Memory B cell (primary cell): ENCODE measurements around the gene PRRC1.
A peak's percentile ranks its signal among the peaks of the same experiment; 100 is the strongest.
"Not testable (repeated sequence)": the region's sequence is repeated elsewhere in the genome, so short reads cannot be mapped to it uniquely, and the experiment has no call there.

Experiments
- ATAC-seq: fragments of 150-1000 bp; cut with Tn5 transposase; 2 replicates; pipeline ENCODE4 v1.10.0; 2021; ENCODE audit warnings: low read depth, mild to moderate bottlenecking, moderate library complexity
- DNase-seq, 2 donors: peaks; one replicate each; pipeline ENCODE4 v3.0.0; 2022; ENCODE audit warnings: low spot score in 2 of 2
- H3K27ac Mint-ChIP-seq: one replicate; pipeline ENCODE4 v1.8.0; 2022; ENCODE audit warnings: mild to moderate bottlenecking, moderate library complexity, mixed read lengths
- H3K27me3 Mint-ChIP-seq: one replicate; pipeline ENCODE4 v1.8.0; 2022; ENCODE audit warnings: mixed read lengths
- H3K36me3 Mint-ChIP-seq: one replicate; pipeline ENCODE4 v1.8.0; 2022; ENCODE audit warnings: mild to moderate bottlenecking, mixed read lengths
- H3K4me1 Mint-ChIP-seq: one replicate; pipeline ENCODE4 v1.8.0; 2022; ENCODE audit warnings: mixed read lengths
- H3K4me3 Mint-ChIP-seq: one replicate; pipeline ENCODE4 v1.8.0; 2022; ENCODE audit warnings: mild to moderate bottlenecking, moderate library complexity, mixed read lengths
- H3K9me3 Mint-ChIP-seq: one replicate; pipeline ENCODE4 v1.8.0; 2022; ENCODE audit warnings: mixed read lengths

The PRRC1 gene

GRCh38 chr5:127518319-127518621 lies 830 bp downstream of the PRRC1 start:
- Mint-ChIP-seq H3K36me3 (peaks cover 23% of the 10 kb centered on the region), H3K27me3 (peaks cover 4% of the 10 kb centered on the region), H3K4me3 (peak overlapping the region; percentile 91), H3K9me3 (peaks cover 9% of the 10 kb centered on the region), H3K4me1 (peaks cover 23% of the 10 kb centered on the region), H3K27ac (peak overlapping the region; percentile 86)
- DNase-seq (no peak), ATAC-seq (peak; percentile 19)

DNA sequence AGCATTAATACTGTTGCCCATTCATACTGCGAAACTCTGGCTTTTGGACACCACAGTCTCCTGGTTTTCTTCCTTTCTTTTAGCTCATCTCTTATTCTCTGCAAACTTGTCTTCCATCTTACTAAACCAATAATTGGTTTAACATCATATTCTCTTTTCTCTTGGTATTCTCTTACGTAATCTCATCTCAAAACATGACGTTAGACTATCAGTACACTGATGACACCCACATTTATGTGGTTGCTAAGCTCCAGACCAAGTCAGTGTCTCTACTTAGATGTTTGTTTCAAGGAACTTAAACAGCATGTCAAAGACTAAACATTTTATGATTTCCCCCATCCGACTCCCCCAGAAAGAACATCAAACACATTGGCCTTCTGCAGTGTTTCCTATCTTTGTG lies 2.1 kb downstream of the PRRC1 start:
- Mint-ChIP-seq H3K36me3 (peaks cover 25% of the 10 kb centered on the region), H3K27me3 (peaks cover 3% of the 10 kb centered on the region), H3K4me3 (peak overlapping the region; percentile 10), H3K9me3 (peaks cover 11% of the 10 kb centered on the region), H3K4me1 (peaks cover 23% of the 10 kb centered on the region), H3K27ac (peak overlapping the region; percentile 11)
- ATAC-seq = no peak
- DNase-seq = no peak

- Mint-ChIP-seq H3K27me3 (no peaks in the 10 kb centered on the region), H3K36me3 (peaks cover 33% of the 10 kb centered on the region), H3K4me1 (peaks cover 23% of the 10 kb centered on the region), H3K4me3 (no peak overlapping the region), H3K9me3 (peaks cover 12% of the 10 kb centered on the region), H3K27ac (no peak overlapping the region)
- ATAC-seq = no peak
- no peak for DNase-seq
Observed at GRCh38 chr5:127521138-127521770, 3.8 kb downstream of the PRRC1 start.

DNA sequence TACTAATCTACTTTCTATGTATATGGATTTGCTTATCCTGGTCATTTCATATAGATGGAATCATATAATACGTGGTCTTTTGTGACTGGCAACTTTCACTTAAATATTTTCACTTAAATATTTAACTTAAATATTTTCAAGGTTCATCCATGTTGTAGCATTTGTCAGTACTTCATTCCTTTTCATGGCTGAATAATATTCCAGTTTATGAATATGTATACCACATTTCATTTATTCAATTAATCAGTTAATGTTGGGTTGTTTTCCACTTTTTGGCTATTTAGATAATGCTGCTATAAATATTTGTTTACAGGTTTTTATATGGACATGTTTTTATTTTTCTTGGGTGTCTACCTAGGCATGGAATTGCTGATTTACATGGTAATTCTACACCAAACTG lies 7.7 kb downstream of the PRRC1 start:
- ATAC-seq (no peak), DNase-seq (no peak)
- no peak overlapping the region for H3K4me3 Mint-ChIP-seq
- H3K27ac Mint-ChIP-seq = no peak overlapping the region
- no peaks in the 10 kb centered on the region for H3K27me3 Mint-ChIP-seq
- peaks cover 12% of the 10 kb centered on the region for H3K9me3 Mint-ChIP-seq
- H3K36me3 Mint-ChIP-seq = peaks cover 40% of the 10 kb centered on the region
- peaks cover 12% of the 10 kb centered on the region for H3K4me1 Mint-ChIP-seq

GRCh38 chr5:127529904-127530682 lies 12.7 kb downstream of the PRRC1 start:
- no peak for DNase-seq
- H3K4me1 Mint-ChIP-seq = no peaks in the 10 kb centered on the region
- ATAC-seq = no peak
- H3K4me3 Mint-ChIP-seq = no peak overlapping the region
- H3K36me3 Mint-ChIP-seq = peaks cover 38% of the 10 kb centered on the region
- H3K9me3 Mint-ChIP-seq = no peaks in the 10 kb centered on the region
- no peaks in the 10 kb centered on the region for H3K27me3 Mint-ChIP-seq
- no peak overlapping the region for H3K27ac Mint-ChIP-seq

- Mint-ChIP-seq H3K27ac (no peak overlapping the region), H3K9me3 (peaks cover 2% of the 10 kb centered on the region), H3K4me1 (no peaks in the 10 kb centered on the region), H3K4me3 (no peak overlapping the region), H3K27me3 (no peaks in the 10 kb centered on the region), H3K36me3 (peaks cover 35% of the 10 kb centered on the region)
- ATAC-seq = no peak
- DNase-seq = no peak
Observed at GRCh38 chr5:127536687-127537086, 19.2 kb downstream of the PRRC1 start.

DNA sequence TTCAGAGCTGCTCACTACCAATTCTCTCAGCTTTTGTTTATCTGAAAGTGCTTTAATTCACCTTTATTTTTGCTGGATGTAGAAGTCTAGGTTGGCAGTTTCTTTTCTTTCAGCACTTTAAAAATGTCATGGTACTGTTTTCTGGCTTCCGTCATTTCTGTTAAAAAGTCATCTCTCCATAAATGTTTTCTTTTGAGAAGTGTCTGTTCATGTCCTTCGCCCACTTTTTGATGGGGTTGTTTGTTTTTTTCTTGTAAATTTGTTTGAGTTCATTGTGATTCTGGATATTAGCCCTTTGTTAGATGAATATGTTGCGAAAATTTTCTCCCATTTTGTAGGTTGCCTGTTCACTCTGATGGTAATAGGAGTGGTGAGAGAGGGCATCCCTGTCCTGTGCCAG lies 23.1 kb downstream of the PRRC1 start:
- DNase-seq, H3K4me1 Mint-ChIP-seq, H3K4me3 Mint-ChIP-seq, ATAC-seq, H3K27me3 Mint-ChIP-seq, H3K9me3 Mint-ChIP-seq, H3K27ac Mint-ChIP-seq: not testable (repeated sequence)
- H3K36me3 Mint-ChIP-seq = peaks cover 31% of the 10 kb centered on the region

GRCh38 chr5:127545249-127545648 lies 27.8 kb downstream of the PRRC1 start:
- DNase-seq, H3K9me3 Mint-ChIP-seq: not testable (repeated sequence)
- H3K36me3 Mint-ChIP-seq = peaks cover 32% of the 10 kb centered on the region

DNA sequence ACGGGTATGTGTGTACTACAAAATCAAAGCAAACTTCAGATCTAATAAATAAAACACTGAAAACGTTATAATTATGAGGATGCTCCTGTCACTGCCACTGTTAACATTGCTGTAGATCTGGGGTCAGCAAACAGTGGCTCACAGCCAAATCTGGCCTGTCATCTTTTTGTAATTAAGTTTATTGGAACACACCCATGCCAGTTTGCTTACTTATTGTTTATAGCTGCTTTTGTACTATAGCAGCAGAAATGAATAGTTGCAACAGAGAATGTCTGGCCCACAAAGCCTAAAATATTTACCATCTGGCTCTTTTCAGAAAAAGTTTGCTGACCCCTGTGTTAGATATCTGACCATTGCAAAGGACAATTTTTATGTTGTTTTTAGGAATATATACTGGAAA lies 32.1 kb downstream of the PRRC1 start:
- no peak for DNase-seq
- Mint-ChIP-seq H3K9me3 (no peaks in the 10 kb centered on the region), H3K4me1 (peaks cover 4% of the 10 kb centered on the region), H3K27ac (no peak overlapping the region), H3K4me3 (no peak overlapping the region), H3K36me3 (peaks cover 38% of the 10 kb centered on the region), H3K27me3 (no peaks in the 10 kb centered on the region)
- no peak for ATAC-seq

More at GRCh38 chr5:127545249-127545648, 27.8 kb downstream of the PRRC1 start:
- not testable (repeated sequence) for H3K27me3 Mint-ChIP-seq, H3K4me1 Mint-ChIP-seq, H3K27ac Mint-ChIP-seq, ATAC-seq, H3K4me3 Mint-ChIP-seq

DNA sequence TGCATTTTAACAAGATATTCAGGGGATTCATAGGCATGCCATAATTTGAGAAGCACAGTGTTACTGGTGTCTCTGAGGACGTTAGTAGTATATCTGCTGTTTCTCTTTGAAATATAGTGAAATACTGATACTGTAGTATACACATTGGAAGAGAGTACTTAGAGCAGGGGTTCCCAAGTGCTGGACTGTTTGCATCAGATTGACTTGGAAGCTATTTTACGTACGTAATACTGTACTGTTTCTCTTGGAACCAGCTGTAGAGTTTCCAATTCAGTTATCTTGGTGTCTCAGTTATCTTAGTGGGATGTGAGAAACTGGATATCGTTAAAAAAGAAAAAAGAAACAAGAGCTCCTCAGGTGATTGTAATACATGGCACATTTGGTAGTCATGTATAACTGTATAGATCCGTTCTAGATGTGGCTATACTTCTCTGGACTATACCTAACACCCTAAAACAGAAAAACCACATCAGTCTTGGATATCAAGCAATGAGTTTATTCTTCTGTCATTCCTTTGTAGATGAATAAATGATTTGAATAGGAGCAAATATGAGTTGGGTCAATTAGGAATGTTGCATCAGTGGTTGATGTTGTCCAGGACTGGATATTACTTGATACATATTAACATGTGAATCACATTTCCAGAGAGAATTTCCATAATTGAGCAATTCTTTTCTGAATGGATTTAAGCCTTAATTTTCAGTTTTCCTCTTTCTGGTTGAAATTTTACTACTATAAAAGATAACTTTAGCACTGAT lies 33.4 kb downstream of the PRRC1 start:
- H3K4me3 Mint-ChIP-seq = no peak overlapping the region
- H3K9me3 Mint-ChIP-seq = no peaks in the 10 kb centered on the region
- ATAC-seq (no peak), DNase-seq (no peak)
- no peaks in the 10 kb centered on the region for H3K27me3 Mint-ChIP-seq
- peaks cover 34% of the 10 kb centered on the region for H3K36me3 Mint-ChIP-seq
- H3K4me1 Mint-ChIP-seq = peaks cover 4% of the 10 kb centered on the region
- H3K27ac Mint-ChIP-seq = no peak overlapping the region

GRCh38 chr5:127551410-127552041 lies 34.1 kb downstream of the PRRC1 start:
- H3K9me3 Mint-ChIP-seq = no peaks in the 10 kb centered on the region
- H3K4me3 Mint-ChIP-seq = no peak overlapping the region
- peaks cover 30% of the 10 kb centered on the region for H3K36me3 Mint-ChIP-seq
- no peak overlapping the region for H3K27ac Mint-ChIP-seq
- no peak for ATAC-seq
- no peaks in the 10 kb centered on the region for H3K27me3 Mint-ChIP-seq
- no peak for DNase-seq
- peaks cover 3% of the 10 kb centered on the region for H3K4me1 Mint-ChIP-seq

- no peaks in the 10 kb centered on the region for H3K27me3 Mint-ChIP-seq
- H3K4me1 Mint-ChIP-seq = no peaks in the 10 kb centered on the region
- no peak overlapping the region for H3K4me3 Mint-ChIP-seq
- H3K9me3 Mint-ChIP-seq = no peaks in the 10 kb centered on the region
- DNase-seq (no peak), ATAC-seq (no peak)
- H3K36me3 Mint-ChIP-seq = peaks cover 17% of the 10 kb centered on the region
- no peak overlapping the region for H3K27ac Mint-ChIP-seq
Observed at GRCh38 chr5:127555826-127556225, 38.4 kb downstream of the PRRC1 start.

DNA sequence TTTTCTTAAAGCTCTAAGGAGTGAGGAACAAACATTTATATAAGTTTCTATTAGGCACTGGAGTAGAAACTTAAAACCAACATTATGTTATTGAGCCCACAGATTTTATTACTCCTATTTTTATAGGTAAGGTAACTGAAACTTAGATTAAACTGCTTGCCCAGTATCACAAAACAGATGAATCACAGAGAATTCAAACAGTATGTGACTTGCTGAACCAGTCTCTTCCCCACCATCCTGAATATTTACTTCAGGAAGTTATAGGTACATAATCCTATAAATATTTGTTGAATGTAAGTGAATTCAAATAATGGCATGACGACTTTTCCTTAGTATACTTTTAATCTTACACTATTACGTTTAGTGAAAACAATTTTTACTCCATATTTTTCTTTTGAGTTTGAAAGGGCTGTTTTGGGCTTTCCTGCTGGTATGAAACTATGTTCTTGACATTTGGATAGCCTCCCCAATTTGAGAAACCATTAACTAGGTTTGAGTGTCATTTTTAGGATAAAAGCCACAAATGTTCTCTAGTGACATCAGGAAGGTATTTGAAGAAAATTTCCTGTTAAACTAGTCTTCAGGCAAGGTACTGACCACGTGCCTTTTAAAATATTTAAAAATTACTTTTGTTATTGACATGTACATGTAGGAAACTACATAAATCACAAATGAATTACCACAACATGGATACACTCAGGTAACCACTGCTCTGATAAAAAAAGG lies 39.3 kb downstream of the PRRC1 start:
- no peak overlapping the region for H3K4me3 Mint-ChIP-seq
- H3K27me3 Mint-ChIP-seq = no peaks in the 10 kb centered on the region
- ATAC-seq (no peak), DNase-seq (no peak)
- peaks cover 14% of the 10 kb centered on the region for H3K36me3 Mint-ChIP-seq
- no peak overlapping the region for H3K27ac Mint-ChIP-seq
- no peaks in the 10 kb centered on the region for H3K4me1 Mint-ChIP-seq
- no peaks in the 10 kb centered on the region for H3K9me3 Mint-ChIP-seq
